Keratinocyte (primary cell): Measurements from ENCODE around the gene SLC37A3. TPM values are rescaled to one million over a fixed set of nuclear protein-coding genes. Genes with fewer than 3 reads are reported as not detected.

ENCODE experiments used
- DNase-seq: peaks from one replicate; pipeline ENCODE4 v3.0.0-alpha.2; 2011; ENCODE audit warnings: low read depth, missing footprints, low spot score
- FAIRE-seq: peaks from 2 replicates; lab custom pipeline; 2011; peaks lifted over from hg19 to GRCh38; lab: Jason Lieb, UNC
- H2AFZ ChIP-seq: 2 replicates; pipeline ENCODE4 v1.6.0; 2012; ENCODE audit warnings: low read length, control low read depth, inconsistent platforms; ENCODE audit not compliant: control insufficient read depth
- H3K27ac ChIP-seq: 2 replicates; pipeline ENCODE4 v1.5.1; 2011; ENCODE audit warnings: low read length; ENCODE audit not compliant: control insufficient read depth, insufficient read depth
- H3K27me3 ChIP-seq: 3 replicates; pipeline ENCODE4 v1.6.0; 2011; ENCODE audit warnings: low read length; ENCODE audit not compliant: control insufficient read depth, insufficient read depth; ENCODE audit errors: extremely low read depth
- H3K36me3 ChIP-seq, 2 experiments: 2 replicates in 1 of 2; 3 replicates in 1 of 2; pipeline ENCODE4 v1.5.1; 2011; ENCODE audit warnings: low read length in 2 of 2, mild to moderate bottlenecking in 1 of 2; ENCODE audit not compliant: control insufficient read depth in 2 of 2, insufficient read depth in 2 of 2; ENCODE audit errors: extremely low read depth in 1 of 2
- H3K4me1 ChIP-seq: 3 replicates; pipeline ENCODE4 v1.5.1; 2011; ENCODE audit warnings: low read length; ENCODE audit not compliant: control insufficient read depth, insufficient read depth; ENCODE audit errors: extremely low read depth
- H3K4me2 ChIP-seq: 3 replicates; pipeline ENCODE4 v1.6.0; 2011; ENCODE audit warnings: low read depth, low read length; ENCODE audit not compliant: control insufficient read depth, insufficient read depth; ENCODE audit errors: extremely low read depth
- H3K4me3 ChIP-seq, 3 experiments: fragments of 200-600 bp in 1 of 3; sonication (generic) in 1 of 3; 2 replicates in 2 of 3; 3 replicates in 1 of 3; pipeline ENCODE4 v1.5.1; 2011 to 2016; ENCODE audit warnings: low read length in 3 of 3, mild to moderate bottlenecking in 3 of 3, control low read depth in 2 of 3, inconsistent platforms in 1 of 3, low read depth in 1 of 3, mixed read lengths in 1 of 3, mixed run types in 1 of 3, moderate library complexity in 1 of 3; ENCODE audit not compliant: control insufficient read depth in 2 of 3, insufficient read depth in 2 of 3; ENCODE audit errors: extremely low read depth in 1 of 3
- H3K79me2 ChIP-seq: 2 replicates; pipeline ENCODE4 v1.6.0; 2012; ENCODE audit warnings: low read length; ENCODE audit not compliant: control insufficient read depth, insufficient read depth
- H3K9ac ChIP-seq: 3 replicates; pipeline ENCODE4 v1.6.0; 2011; ENCODE audit warnings: low read length; ENCODE audit not compliant: control insufficient read depth, insufficient read depth; ENCODE audit errors: extremely low read depth
- H3K9me1 ChIP-seq: 3 replicates; pipeline ENCODE4 v1.6.0; 2011; ENCODE audit warnings: low read length; ENCODE audit not compliant: control insufficient read depth, insufficient read depth; ENCODE audit errors: extremely low read depth
- H3K9me3 ChIP-seq: 2 replicates; pipeline ENCODE4 v1.5.1; 2012; ENCODE audit warnings: low read depth, low read length; ENCODE audit not compliant: control insufficient read depth
- H4K20me1 ChIP-seq: 3 replicates; pipeline ENCODE4 v1.6.0; 2011; ENCODE audit warnings: low read length; ENCODE audit not compliant: control insufficient read depth, insufficient read depth; ENCODE audit errors: extremely low read depth
- EZH2 ChIP-seq: IDR thresholded peaks from one replicate; pipeline ENCODE4 v1.6.1; 2012; ENCODE audit warnings: inconsistent platforms, mild to moderate bottlenecking, low read length, moderate library complexity
- dilution Hi-C: fragments of 300-500 bp; cut with MboI; formaldehyde crosslinking; loops from one replicate; pipeline ENCODE4 v1.7.0; 2020; ENCODE audit warnings: low sequenced_read_pairs; ENCODE audit not compliant: extremely low pct_ligation_motif_present
- polyA plus RNA-seq, 5 experiments: library from polyadenylated mRNA; depleted of rRNA in 3 of 5; stranded (reverse) in 3 of 5; stranded (forward) in 1 of 5; unstranded in 1 of 5; fragments of >200 nt; gene quantifications; 1 replicate in 1 of 5; 2 replicates in 3 of 5; 3 replicates in 1 of 5; pipeline versions ENCODE4 v1.2.1 to v1.2.3, GENCODE V29; 2011 to 2012; ENCODE audit warnings: missing spikeins in 2 of 5, low read depth in 1 of 5, low replicate concordance in 1 of 5
- TF ChIP-seq, protein P1 (sequence below), 3 experiments: IDR thresholded peaks in 1 of 3; conservative IDR thresholded peaks in 1 of 3; optimal IDR thresholded peaks in 1 of 3; 2 replicates in 2 of 3; 3 replicates in 1 of 3; pipeline versions ENCODE3 to v1.5.1; 2011; ENCODE audit warnings: low read length in 3 of 3, mild to moderate bottlenecking in 3 of 3, moderate library complexity in 2 of 3, control low read depth in 1 of 3, inconsistent platforms in 1 of 3; ENCODE audit not compliant: insufficient read depth in 2 of 3; ENCODE audit errors: extremely low read depth in 1 of 3

Gene SLC37A3
- polyA plus RNA-seq, 1 donor (not counting 4 experiments of a cell fraction or from before 2014, with no cell fraction given), result 51.4 TPM

DNA sequence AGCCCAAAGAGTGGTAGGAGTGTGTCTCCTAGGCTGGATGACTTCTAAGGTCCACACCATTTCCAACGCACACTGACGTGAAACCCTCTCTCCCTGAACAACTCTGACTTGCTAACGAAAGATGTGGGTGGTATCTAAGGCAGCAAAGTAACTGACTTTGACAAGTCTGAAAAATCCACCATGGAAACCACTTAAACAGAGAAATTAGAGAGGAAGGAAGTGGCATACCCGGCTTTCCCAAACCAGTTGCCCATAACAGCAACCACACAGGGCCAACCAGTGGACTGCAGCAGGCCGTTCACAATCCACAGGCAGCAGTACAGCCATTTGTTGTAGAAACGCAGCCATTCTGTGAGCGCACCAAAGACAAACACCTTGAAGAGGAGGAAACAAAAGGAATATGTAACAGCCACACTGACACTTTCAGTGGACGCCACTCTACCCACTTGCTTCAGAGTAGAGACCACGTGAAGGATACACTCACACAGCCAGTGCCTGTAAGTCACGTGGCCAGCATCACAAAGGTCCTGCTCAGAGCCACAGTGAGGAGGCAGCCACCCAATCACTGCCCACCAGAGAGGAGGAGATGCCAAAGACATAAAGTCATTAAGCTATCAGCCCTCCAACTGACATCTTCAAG is 39.8 kb downstream of the SLC37A3 start:
- DNase-seq, result no peak
- Histone ChIP-seq H3K4me1 (no peaks in the 10 kb centered on the region), H3K36me3 (peaks cover 11% of the 10 kb centered on the region in 2 experiments), H3K27me3 (no peaks in the 10 kb centered on the region), H3K27ac (no peak overlapping the region), H2AFZ (no peak overlapping the region), H3K4me3 (no peak overlapping the region), H3K9me3 (no peaks in the 10 kb centered on the region), H3K9ac (no peak overlapping the region), H3K4me2 (no peak overlapping the region), H3K79me2 (no peaks in the 10 kb centered on the region), H4K20me1 (no peaks in the 10 kb centered on the region), H3K9me1 (no peaks in the 10 kb centered on the region)
- TF ChIP-seq EZH2, result no peak
- TF ChIP-seq, protein P1, sequence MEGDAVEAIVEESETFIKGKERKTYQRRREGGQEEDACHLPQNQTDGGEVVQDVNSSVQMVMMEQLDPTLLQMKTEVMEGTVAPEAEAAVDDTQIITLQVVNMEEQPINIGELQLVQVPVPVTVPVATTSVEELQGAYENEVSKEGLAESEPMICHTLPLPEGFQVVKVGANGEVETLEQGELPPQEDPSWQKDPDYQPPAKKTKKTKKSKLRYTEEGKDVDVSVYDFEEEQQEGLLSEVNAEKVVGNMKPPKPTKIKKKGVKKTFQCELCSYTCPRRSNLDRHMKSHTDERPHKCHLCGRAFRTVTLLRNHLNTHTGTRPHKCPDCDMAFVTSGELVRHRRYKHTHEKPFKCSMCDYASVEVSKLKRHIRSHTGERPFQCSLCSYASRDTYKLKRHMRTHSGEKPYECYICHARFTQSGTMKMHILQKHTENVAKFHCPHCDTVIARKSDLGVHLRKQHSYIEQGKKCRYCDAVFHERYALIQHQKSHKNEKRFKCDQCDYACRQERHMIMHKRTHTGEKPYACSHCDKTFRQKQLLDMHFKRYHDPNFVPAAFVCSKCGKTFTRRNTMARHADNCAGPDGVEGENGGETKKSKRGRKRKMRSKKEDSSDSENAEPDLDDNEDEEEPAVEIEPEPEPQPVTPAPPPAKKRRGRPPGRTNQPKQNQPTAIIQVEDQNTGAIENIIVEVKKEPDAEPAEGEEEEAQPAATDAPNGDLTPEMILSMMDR (optimal IDR thresholded peaks at IDR 0.05 in 1 of 3, IDR thresholded peaks at IDR 0.05 in 1 of 3, conservative IDR thresholded peaks at IDR 0.05 in 1 of 3; ENCODE audit: extremely low read depth in 1 of 3, insufficient read depth in 2 of 3, low read length in 3 of 3), result no peak
- FAIRE-seq, result no peak
- dilution Hi-C loops, result no loop called here

DNA sequence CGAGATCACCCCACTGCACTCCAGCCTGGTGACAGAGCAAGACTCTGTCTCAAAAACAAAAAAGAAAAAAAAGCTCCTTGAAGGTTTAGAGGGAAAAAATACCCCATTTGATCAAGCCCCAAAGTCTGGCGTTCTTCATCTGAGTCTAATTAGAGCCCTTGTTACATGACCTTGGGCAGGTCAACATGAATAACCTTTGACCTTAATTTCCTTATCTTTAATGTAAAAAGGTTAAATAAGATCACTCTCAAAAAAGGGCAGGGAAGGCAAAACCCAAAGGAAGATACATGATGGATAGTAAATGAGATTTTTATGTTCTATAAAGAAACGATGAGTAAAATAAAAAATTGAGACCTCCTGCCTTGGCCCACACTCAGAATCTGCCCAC is 40.3 kb downstream of the SLC37A3 start:
- FAIRE-seq (no peak), DNase-seq (no peak)
- Histone ChIP-seq H3K79me2 (no peaks in the 10 kb centered on the region), H3K4me2 (no peak overlapping the region), H3K9ac (no peak overlapping the region), H4K20me1 (no peaks in the 10 kb centered on the region), H3K27ac (no peak overlapping the region), H3K4me1 (no peaks in the 10 kb centered on the region), H3K36me3 (peaks cover 11% of the 10 kb centered on the region in 2 experiments), H3K27me3 (no peaks in the 10 kb centered on the region), H3K4me3 (no peak overlapping the region), H3K9me1 (no peaks in the 10 kb centered on the region), H2AFZ (no peak overlapping the region), H3K9me3 (no peaks in the 10 kb centered on the region)
- dilution Hi-C loops, result no loop called here
- no peak for TF ChIP-seq EZH2
- TF ChIP-seq, protein P1 (optimal IDR thresholded peaks at IDR 0.05 in 1 of 3, IDR thresholded peaks at IDR 0.05 in 1 of 3, conservative IDR thresholded peaks at IDR 0.05 in 1 of 3; ENCODE audit: extremely low read depth in 1 of 3, insufficient read depth in 2 of 3, low read length in 3 of 3), result no peak
